Stimulated activated naive CD4-positive, alpha-beta T cell (primary cell): ENCODE measurements around the gene ZNF132.

Source experiments
- DNase-seq, 6 experiments: peaks; one replicate each; lab custom pipeline; 2025; lab: John Stamatoyannopoulos, UW

Gene ZNF132

DNA sequence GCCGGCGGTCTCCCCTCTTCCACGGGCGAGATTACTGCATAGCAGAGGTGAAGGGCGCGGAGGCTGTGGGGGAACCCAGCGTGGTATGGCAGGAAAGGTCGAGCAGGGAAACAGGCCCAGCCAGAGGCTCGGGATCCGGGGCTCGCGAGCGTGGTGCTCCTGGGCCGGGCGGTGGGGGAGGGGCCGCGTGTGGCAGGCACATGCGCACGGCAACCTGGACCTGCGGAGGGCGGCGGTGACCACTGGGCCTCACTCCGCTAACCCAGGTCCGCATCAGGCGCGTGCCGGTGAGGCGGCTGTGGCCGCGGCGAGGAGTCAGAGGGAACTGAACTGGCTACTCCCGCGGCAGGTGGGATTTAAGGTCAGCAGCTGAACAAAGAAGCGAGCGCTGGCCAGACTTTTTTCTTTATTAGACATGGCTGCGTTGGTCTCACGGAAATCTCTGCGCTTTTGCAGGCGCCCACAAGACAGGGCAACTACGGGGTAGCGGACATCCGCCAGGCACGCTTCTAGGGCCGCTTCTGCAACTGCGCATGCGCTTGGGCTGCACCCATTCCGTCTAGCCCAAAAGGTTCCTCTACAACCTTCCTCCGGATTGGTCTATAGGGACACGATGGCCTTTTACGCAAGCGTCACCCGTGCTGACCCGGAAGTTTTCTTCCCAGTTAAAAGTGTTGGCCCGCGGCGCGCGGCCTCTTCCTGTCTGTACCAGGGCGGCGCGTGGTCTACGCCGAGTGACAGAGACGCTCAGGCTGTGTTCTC, 53.2 kb downstream of the ZNF132 start, which contains the start of gene RPS5:
Gene RPS5, plus strand, starts transcription at position 694 of the 762 bp plus-strand sequence. CDS start 869 bp downstream, outside the sequence.
- peak; percentile 87 to 97 (median 96) for DNase-seq

DNA sequence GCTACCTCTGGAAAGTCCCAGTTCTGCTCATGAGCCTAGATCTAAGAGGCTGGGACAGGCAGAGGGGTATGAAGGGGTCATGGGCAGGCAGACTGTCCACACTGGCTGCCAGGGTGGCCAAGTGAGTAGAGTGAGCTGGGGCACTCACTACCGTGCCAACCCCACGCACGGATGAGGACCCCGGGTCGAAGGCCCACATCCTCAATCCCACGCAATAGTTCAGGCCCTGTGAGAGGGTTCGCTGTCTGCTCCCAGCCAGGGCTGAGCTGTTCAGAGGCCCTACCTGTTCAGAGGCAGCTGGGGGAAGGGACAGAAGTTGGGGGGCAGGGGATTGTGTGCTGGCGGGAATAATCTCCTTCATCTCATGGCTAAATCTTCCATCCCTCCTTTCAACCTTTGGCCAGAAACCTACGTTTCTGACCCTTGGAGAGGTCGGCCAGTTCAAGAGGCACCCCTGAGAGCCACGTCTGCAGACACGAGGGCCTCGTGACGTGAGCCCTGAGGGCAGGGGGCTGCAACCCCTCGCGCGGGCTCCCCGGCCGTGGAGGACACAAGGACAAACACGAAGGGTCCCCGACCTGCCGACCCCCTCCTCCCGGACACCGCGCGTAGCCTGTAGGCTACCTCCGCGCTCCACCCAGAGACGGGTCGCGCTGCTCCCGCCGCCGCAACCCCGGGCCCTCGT, 53.9 kb downstream of the ZNF132 start:
- peak in 2 of 6 experiments; percentile 14 to 42 for DNase-seq

GRCh38 chr19:58385313-58385890, 54.6 kb downstream of the ZNF132 start:
- no peak for DNase-seq

DNA sequence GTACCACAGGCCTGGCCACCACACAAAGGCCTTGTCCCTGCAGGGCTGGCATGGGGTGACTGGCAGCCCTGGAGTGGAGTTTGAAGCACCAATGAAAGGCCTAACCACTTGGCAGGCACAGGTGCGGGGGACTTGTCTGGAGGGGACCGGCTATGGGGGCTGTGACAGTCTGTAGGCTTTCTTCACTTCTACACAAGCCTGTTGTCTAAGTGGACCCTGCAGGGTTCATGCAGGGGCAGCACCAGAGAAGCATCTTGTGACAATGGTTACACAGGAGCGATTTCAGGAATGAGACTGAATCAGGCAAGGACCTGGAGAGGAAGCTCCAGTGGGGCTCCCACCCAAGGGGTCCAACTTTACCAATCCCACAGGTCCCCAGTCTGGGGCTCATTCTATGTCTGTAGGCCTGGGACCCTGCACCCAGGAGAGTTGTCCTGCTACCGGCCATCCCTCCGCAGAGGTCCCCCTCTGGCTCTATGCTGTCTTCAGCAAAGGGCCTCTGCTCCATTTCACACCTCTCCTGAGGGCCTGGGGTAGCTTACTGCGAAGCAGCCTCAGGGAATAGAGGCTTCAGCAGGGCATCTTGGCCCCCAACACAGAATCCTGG, 56.9 kb downstream of the ZNF132 start:
- DNase-seq, result no peak
